G401 (cell line): ENCODE data around the gene SLC27A5. TPM values are rescaled to one million over a fixed set of nuclear protein-coding genes. Genes with fewer than 3 reads are reported as not detected.

Experiments used
- DNase-seq: peaks from one replicate; pipeline ENCODE4 v3.0.0-alpha.2; 2015; ENCODE audit warnings: low spot score
- in situ Hi-C: cut with HindIII; loops from 2 replicates; pipeline ENCODE4 v1.10.0; 2016; ENCODE audit warnings: low sequenced_read_pairs, mixed read lengths
- total RNA-seq: library from RNA; depleted of rRNA; stranded (reverse); fragments of >200 nt; shearing (Covaris generic); gene quantifications from 2 replicates; pipeline ENCODE4 v1.2.3, GENCODE V29; 2014

SLC27A5 gene
- total RNA-seq, 1 experiment from 2014 or later, result 12.0 TPM

DNA sequence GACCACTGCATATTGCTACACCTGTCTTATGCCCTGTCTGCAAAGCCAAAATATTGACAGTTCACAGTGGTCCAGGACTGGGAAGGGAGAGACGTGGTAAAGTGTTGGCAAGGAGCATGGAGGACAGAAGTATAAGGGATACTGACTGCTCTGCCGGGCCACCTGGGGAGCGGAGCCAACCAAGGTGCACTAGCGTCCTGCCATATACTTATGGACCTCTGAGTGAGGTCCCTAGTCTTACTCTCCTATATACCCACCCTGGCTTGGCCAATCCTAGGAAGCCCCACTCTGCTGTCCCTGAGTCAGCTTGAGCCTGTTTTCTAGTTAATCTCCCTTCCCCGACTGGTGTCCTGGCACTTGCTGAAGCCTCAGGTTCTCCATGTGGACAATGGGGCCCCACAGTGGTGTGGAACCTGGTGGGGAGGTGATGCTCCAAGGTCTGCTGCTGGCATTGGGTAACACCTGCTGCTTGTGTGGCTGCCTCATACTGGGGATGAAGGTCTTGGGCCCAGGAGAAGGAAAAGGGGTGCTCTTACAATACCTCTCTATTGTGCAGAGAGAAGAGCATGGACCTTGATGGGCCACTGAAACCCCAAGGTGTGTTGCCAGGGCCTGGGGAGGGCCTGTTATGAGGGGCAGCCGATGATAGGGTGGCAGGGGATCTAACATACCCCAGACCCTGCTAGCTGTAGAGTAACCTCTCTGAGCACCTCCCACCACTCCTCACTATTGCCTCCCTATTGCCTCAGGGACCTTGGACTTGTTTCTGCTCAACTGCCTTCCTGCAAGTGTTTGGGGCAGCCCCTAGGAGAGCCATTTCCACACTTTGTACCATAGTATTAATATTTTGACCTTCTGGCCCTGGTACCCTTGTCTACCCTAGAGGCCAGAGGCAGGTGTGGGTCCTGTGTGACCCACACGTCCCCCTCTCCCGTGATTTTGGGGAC, 25.3 kb upstream of the SLC27A5 start:
- in situ Hi-C loops, result no loop called here
- DNase-seq, result no peak

DNA sequence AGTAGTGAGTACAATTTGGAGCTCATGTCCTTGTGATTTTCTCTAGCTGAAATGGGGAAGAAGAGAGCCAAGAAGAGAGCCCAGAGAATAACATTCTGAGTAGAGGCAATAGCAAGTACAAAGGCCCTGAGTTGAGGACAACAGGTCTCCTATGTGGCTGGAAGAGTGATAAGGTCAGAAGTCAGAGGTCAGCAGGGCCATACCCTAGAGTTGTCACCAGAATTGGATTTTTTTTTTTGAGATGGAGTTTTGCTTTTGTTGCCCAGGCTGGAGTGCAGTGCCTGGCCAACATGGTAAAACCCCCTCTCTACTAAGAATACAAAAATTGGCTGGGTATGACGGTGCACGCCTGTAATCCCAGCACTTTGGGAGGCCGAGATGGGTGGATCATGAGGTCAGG, 24.1 kb upstream of the SLC27A5 start:
- in situ Hi-C loops, result no loop called here
- no peak for DNase-seq

GRCh38 chr19:58531034-58531840, 19.4 kb upstream of the SLC27A5 start:
- in situ Hi-C loops, result no loop called here
- no peak for DNase-seq

GRCh38 chr19:58529405-58529804, 17.6 kb upstream of the SLC27A5 start:
- DNase-seq, result no peak
- in situ Hi-C loops, result no loop called here

DNA sequence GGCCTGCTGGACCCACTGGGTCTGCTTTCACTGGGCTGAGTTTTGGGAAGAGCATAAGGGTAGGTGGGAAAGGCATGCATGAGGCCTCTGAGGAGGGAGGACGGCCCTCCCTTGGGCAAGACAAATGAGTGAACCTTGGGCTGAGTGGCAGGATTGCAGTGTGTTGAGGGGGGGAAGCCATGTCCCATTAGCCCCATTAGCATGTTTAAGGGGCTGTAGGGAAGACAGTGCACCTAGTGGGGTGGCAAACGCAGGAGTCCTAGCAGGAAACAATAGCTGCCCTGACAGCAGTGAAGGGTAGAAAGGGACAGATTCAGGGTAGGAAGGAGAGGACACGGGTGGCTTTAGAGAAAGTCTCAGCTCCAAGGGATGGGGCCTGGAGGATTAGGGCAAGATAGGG, 10.9 kb upstream of the SLC27A5 start:
- in situ Hi-C loops, result no loop called here
- DNase-seq, result no peak

DNA sequence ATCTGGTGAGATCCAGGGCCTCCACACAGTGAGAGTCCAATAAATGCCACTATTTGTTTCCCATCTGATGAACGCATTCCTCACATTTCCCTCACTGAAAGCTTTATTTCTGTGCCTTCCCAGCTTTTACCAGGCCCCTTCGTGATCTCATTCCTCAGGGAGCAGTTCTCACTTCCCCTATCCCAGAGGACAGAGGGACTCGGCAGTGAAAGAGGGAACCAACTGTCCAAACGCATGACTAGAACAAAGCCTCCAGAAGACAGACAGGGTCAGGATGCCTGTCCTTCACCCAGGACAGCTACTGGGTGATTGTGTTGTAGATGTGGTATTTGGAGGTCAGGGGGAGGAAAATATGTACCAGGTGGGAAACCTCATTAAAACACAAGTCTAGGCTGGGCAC, 9.9 kb upstream of the SLC27A5 start:
- DNase-seq, result no peak

GRCh38 chr19:58520257-58520599, 8.4 kb upstream of the SLC27A5 start:
- in situ Hi-C loops, result no loop called here

More for the DNA sequence above, 9.9 kb upstream of the SLC27A5 start:
- in situ Hi-C loops, result no loop called here

DNA sequence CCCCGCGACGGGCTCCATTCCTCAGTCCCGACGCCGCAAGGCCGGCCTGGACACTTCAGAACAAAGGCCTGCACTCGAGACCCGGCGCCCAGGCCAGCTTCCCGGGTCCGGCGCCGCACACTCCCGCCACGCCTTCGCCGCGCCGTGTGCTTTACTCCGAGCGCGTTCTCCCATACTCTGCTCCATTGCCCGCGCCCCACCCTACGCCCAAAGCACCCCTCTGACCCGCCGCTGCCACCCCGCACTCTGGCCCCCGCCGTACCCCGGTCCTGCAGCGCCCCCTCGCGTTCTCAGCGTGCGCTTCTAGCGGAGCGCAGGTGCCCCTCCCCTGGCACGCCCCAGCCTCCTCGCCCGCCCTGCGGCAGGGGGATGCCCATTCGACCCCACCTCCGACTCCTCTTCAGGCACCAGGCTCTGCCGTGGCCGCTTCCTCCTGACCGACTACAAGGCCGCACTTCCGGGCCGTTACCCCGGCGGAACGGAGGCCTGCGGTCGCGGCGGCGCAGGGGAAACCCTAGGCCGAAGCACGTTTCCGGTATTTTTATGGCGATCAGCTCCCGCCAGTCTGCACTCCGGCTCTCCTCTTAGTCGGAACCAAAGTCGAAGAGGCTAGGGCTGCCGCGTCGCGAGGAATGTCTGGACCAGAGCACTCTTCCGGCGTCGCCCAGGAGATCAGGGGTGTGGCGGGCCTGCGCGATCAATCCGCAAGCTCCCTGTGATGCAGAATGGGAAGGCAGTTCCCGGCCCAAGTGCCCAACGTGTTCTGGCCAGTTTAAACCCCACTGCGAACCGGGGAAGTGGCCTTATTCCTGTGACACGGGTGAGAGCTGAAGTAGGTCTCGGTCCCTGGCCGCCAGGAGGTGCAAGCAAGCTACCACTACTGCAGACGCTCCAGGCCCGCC, 7.8 kb upstream of the SLC27A5 start, which contains the start of gene ZBTB45:
ZBTB45 (minus strand) TSS at position 456 of the 902 bp plus-strand sequence. CDS start 2,137 bp downstream, outside the sequence.
- in situ Hi-C loops, result no loop called here
- DNase-seq, result peak; percentile 96

More at GRCh38 chr19:58520257-58520599, 8.4 kb upstream of the SLC27A5 start:
- no peak for DNase-seq

GRCh38 chr19:58519087-58519354, 7.2 kb upstream of the SLC27A5 start:
- in situ Hi-C loops, result no loop called here
- peak; percentile 56 for DNase-seq

- no peak for DNase-seq
- in situ Hi-C loops, result no loop called here
These were observed 6.7 kb upstream of the SLC27A5 start for GRCh38 chr19:58518256-58519086.

DNA sequence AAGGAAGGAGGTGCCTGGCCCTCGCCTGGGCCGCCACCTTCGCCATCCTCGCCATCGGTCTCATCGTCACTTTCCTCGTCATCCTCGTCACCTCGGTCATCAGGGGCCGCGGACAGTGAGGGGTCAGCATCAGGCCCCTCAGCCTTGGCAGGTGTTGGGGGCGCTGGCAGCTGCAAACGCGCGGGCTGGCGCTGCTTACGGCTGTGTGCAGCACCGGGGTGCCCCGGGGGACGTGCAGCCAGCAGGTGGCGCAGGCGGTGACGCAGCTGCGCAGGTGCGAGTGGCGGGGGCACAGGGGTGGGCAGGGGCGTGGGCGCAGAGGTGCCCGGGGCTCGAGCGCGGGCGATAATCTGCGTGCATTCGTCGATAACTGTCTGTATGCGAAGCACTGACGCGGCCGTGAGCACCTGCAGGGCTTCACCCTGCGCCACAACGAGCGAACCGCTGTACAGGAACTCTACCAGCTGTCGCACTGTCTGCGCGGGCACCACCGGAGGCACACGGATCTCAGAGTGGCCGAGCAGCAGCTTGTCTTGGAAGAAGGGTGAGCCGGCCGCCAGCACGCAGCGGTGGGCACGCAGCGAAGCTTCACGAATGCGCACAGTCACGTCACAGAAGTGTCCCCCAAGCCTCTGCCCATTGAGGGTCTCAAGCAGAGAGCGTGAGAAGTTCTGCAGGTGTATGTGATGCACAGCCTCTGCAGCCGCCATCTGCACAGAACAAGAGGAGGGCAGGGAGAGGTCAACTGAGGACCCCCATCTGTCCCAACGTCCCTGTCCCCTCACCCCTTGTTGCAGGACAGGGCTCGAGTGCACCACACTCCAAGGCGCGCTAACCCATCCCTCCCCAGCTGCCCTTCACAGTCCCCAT, 5.4 kb upstream of the SLC27A5 start:
- in situ Hi-C loops, result no loop called here
- DNase-seq, result no peak

GRCh38 chr19:58516246-58516836, 4.5 kb upstream of the SLC27A5 start:
- DNase-seq, result no peak
- in situ Hi-C loops, result no loop called here

- DNase-seq, result no peak
- in situ Hi-C loops, result no loop called here
These were observed 3.5 kb upstream of the SLC27A5 start for GRCh38 chr19:58515259-58515658.

GRCh38 chr19:58514564-58515022, 2.8 kb upstream of the SLC27A5 start:
- no peak for DNase-seq
- in situ Hi-C loops, result no loop called here

GRCh38 chr19:58513694-58514563, 2.1 kb upstream of the SLC27A5 start:
- DNase-seq, result peak; percentile 83
- in situ Hi-C loops, result no loop called here

GRCh38 chr19:58513213-58513693, 1.5 kb upstream of the SLC27A5 start:
- in situ Hi-C loops, result no loop called here
- no peak for DNase-seq
